Measurements from ENCODE around the gene DAB2IP. TPM values are rescaled to one million over a fixed set of nuclear protein-coding genes. Genes with fewer than 3 reads are reported as not detected.
A peak's percentile ranks its signal among the peaks of the same experiment; 100 is the strongest.

The DAB2IP gene
- total and polyA plus RNA-seq, 4 donors: 19.4 to 75.0 (median 28.7) TPM

DNA sequence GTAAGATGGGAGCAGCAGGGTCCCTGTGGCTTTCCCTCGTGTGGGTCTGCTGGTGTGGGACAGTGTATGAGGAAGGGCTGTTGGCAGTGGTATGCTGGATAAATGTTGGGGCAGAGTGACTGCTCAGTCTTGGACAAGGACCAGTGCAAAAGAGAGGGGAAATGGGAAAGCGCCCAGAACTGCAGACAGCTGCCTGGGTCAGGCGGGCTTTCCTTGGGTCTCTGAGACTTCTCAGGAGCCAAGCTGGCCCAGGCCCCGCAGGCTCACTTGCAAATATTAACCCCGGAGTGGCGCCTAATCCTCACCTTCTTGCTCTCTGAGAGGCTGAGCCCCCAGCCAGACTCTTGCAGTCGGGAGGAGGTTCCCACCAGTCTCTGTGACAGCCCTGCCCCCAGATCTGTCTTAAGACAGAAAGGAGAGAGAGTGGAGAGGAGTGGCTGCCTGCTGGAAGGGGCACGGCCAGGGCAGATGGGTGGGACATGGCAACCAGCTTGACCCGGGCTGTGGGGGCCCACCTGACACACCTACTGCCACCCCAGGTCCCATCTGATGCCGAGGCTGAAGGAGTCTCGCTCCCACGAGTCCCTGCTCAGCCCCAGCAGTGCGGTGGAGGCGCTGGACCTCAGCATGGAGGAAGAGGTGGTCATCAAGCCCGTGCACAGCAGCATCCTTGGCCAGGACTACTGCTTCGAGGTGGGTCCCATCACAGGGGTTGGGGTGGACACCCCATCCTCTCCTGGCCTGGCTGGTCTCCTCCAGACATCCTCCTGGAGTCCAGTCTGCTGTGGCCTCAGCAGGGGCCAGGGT is 105.2 kb downstream of the DAB2IP start:
- H3K27me3 ChIP-seq (ENCODE audit: control insufficient read depth in 3 of 3, insufficient read depth in 3 of 3, low read length in 2 of 3): no peaks in the 10 kb centered on the region
- ATAC-seq (ENCODE audit: insufficient read depth, low FRiP score) (no peak), DNase-seq (peak; percentile 54 to 70 (median 58))
- H3K27ac ChIP-seq (ENCODE audit: low read depth in 1 of 2, low read length in 1 of 2): no peak overlapping the region
- no peak for TF ChIP-seq CTCF (IDR thresholded peaks at IDR 0.05; ENCODE audit: control extremely low read depth, extremely low read depth)
- H3K9ac ChIP-seq (ENCODE audit: insufficient read depth in 1 of 2, low read length in 2 of 2): no peak overlapping the region
- peaks cover 5 to 29% (median 23%) of the 10 kb centered on the region in 4 donors for H3K36me3 ChIP-seq (ENCODE audit: control insufficient read depth in 4 of 4, insufficient read depth in 4 of 4, low read length in 4 of 4)
- WGBS, 2 donors: 75 to 79% methylated on average over 16 of the region's 16 CpGs
- no peaks in the 10 kb centered on the region for H3K9me3 ChIP-seq (ENCODE audit: control insufficient read depth in 4 of 4, insufficient read depth in 3 of 4, low read length in 3 of 4)
- H3K4me3 ChIP-seq: no peak overlapping the region
- peaks cover 0 to 32% (median 10%) of the 10 kb centered on the region in 5 donors for H3K4me1 ChIP-seq (ENCODE audit: control insufficient read depth in 5 of 5, insufficient read depth in 5 of 5, low read length in 5 of 5)

DNA sequence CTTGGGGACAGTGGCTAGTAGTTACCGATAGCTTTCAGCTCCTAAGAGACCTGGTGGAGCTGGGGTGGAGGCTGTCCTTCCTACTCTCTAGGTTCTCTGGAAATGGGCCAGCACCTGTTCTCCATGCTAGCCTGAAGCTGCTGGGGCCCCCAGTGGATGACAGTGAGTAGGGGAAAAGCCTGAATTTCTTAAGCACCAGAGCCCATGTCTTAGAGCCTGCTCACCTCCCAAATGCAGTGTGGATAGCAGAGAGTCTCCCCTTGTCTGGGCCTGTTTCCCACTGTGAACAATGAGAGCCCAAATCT is 105.8 kb downstream of the DAB2IP start:
- Histone ChIP-seq H3K4me1 (ENCODE audit: control insufficient read depth in 5 of 5, insufficient read depth in 5 of 5, low read length in 5 of 5) (peaks cover 0 to 28% (median 4%) of the 10 kb centered on the region in 5 donors), H3K27me3 (ENCODE audit: control insufficient read depth in 3 of 3, insufficient read depth in 3 of 3, low read length in 2 of 3) (no peaks in the 10 kb centered on the region), H3K36me3 (ENCODE audit: control insufficient read depth in 4 of 4, insufficient read depth in 4 of 4, low read length in 4 of 4) (peaks cover 5 to 34% (median 26%) of the 10 kb centered on the region in 4 donors), H3K4me3 (no peak overlapping the region), H3K9me3 (ENCODE audit: control insufficient read depth in 4 of 4, insufficient read depth in 3 of 4, low read length in 3 of 4) (no peaks in the 10 kb centered on the region), H3K27ac (ENCODE audit: low read depth in 1 of 2, low read length in 1 of 2) (no peak overlapping the region), H3K9ac (ENCODE audit: insufficient read depth in 1 of 2, low read length in 2 of 2) (no peak overlapping the region)
- WGBS, 2 donors: 94 to 95% methylated on average over 1 of the region's 1 CpG
- ATAC-seq (ENCODE audit: insufficient read depth, low FRiP score) (no peak), DNase-seq (no peak)
- TF ChIP-seq CTCF (IDR thresholded peaks at IDR 0.05; ENCODE audit: control extremely low read depth, extremely low read depth): no peak

DNA sequence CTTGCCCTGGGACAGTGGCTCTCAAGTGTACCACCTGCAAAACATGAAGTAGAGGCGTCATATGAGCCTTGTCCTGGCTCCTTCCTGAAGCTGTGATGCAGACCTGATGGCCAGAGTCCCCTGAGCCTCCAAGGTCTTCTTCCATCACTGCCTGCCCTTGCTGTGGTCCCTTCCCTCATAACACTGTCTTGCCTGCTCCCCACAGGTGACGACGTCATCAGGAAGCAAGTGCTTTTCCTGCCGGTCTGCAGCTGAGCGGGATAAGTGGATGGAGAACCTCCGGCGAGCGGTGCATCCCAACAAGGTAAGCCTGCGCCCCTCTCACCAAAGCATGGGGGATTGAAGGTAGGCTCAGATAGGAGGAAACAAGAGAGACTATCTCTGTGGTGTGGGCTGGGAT is 107.3 kb downstream of the DAB2IP start:
- Histone ChIP-seq H3K4me1 (ENCODE audit: control insufficient read depth in 5 of 5, insufficient read depth in 5 of 5, low read length in 5 of 5) (peaks cover 0 to 16% (median 4%) of the 10 kb centered on the region in 5 donors), H3K4me3 (no peak overlapping the region), H3K27ac (ENCODE audit: low read depth in 1 of 2, low read length in 1 of 2) (no peak overlapping the region), H3K9me3 (ENCODE audit: control insufficient read depth in 4 of 4, insufficient read depth in 3 of 4, low read length in 3 of 4) (no peaks in the 10 kb centered on the region), H3K9ac (ENCODE audit: insufficient read depth in 1 of 2, low read length in 2 of 2) (no peak overlapping the region), H3K36me3 (ENCODE audit: control insufficient read depth in 4 of 4, insufficient read depth in 4 of 4, low read length in 4 of 4) (peaks cover 5 to 45% (median 30%) of the 10 kb centered on the region in 4 donors), H3K27me3 (ENCODE audit: control insufficient read depth in 3 of 3, insufficient read depth in 3 of 3, low read length in 2 of 3) (no peaks in the 10 kb centered on the region)
- DNase-seq: no peak
- 90 to 94% methylated on average over 9 of the region's 9 CpGs for WGBS, 2 donors
- TF ChIP-seq CTCF (IDR thresholded peaks at IDR 0.05; ENCODE audit: control extremely low read depth, extremely low read depth): no peak
- no peak for ATAC-seq (ENCODE audit: insufficient read depth, low FRiP score)
